Activated CD4-positive, alpha-beta T cell treated with anti-CD3 and anti-CD28 coated beads for 36 hours (primary cell): ENCODE data around the gene PCDH8. TPM values are rescaled to one million over a fixed set of nuclear protein-coding genes. Genes with fewer than 3 reads are reported as not detected.
"Not testable (repeated sequence)": the region's sequence is repeated elsewhere in the genome, so short reads cannot be mapped to it uniquely, and the experiment has no call there.

Experiments
- ATAC-seq: fragments of 200-7000 bp; cut with Tn5 transposase; one replicate; pipeline ENCODE4 v1.10.0; 2021; ENCODE audit warnings: mild to moderate bottlenecking, moderate library complexity
- CTCF ChIA-PET: fragments of 350-600 bp; sonication (Branson Sonifier 250); formaldehyde crosslinking; loops from one replicate; lab custom pipeline; 2021; ENCODE audit warnings: antibody characterized with exemption; lab: Charles Lee
- POLR2A ChIA-PET: fragments of 350-600 bp; sonication (Branson Sonifier 250); formaldehyde crosslinking; loops from one replicate; lab custom pipeline; 2021; ENCODE audit warnings: antibody characterized with exemption, inconsistent platforms; lab: Charles Lee
- DNase-seq: peaks from one replicate; pipeline ENCODE4 v3.0.0-alpha.2; 2020
- H3K27ac Mint-ChIP-seq: one replicate; pipeline ENCODE4 v1.8.0; 2021; ENCODE audit warnings: mixed read lengths
- H3K27me3 Mint-ChIP-seq: one replicate; pipeline ENCODE4 v1.8.0; 2021; ENCODE audit warnings: mixed read lengths
- H3K36me3 Mint-ChIP-seq: one replicate; pipeline ENCODE4 v1.8.0; 2021; ENCODE audit warnings: low read depth, mixed read lengths
- H3K4me1 Mint-ChIP-seq: one replicate; pipeline ENCODE4 v1.8.0; 2021; ENCODE audit warnings: mixed read lengths
- H3K4me3 Mint-ChIP-seq: one replicate; pipeline ENCODE4 v1.8.0; 2021; ENCODE audit warnings: mild to moderate bottlenecking, moderate library complexity, mixed read lengths
- H3K9me3 Mint-ChIP-seq: one replicate; pipeline ENCODE4 v1.8.0; 2021; ENCODE audit warnings: low read depth, mixed read lengths
- intact Hi-C, 2 experiments: fragments of 100-400 bp; cut with DNase I in 1 of 2; cut with micrococcal nuclease in 1 of 2; formaldehyde crosslinking; loops; one replicate each; pipeline versions ENCODE4 v1.14.2 to v1.15.1; 2022 to 2024; cut with DNase I, micrococcal nuclease
- total RNA-seq, 2 experiments: library from RNA; stranded (reverse); gene quantifications; one replicate each; pipeline ENCODE4 v1.2.3, GENCODE V29; 2021

The PCDH8 gene
- total RNA-seq, 2 experiments from 2014 or later: not detected

GRCh38 chr13:52838433-52839107, 9.9 kb downstream of the PCDH8 start:
- no peak for DNase-seq
- no peak overlapping the region for H3K27ac Mint-ChIP-seq
- no peaks in the 10 kb centered on the region for H3K4me1 Mint-ChIP-seq
- H3K9me3 Mint-ChIP-seq: no peaks in the 10 kb centered on the region
- H3K36me3 Mint-ChIP-seq: no peaks in the 10 kb centered on the region
- ChIA-PET POLR2A (no interaction called here), CTCF (no interaction called here)
- ATAC-seq: no peak
- intact Hi-C loops: no loop called here
- H3K4me3 Mint-ChIP-seq: no peak overlapping the region
- H3K27me3 Mint-ChIP-seq: peaks cover 43% of the 10 kb centered on the region

- intact Hi-C loops: no loop called here
- H3K27me3 Mint-ChIP-seq: peaks cover 40% of the 10 kb centered on the region
- no peak overlapping the region for H3K4me3 Mint-ChIP-seq
Measured at GRCh38 chr13:52837850-52838249, 10.6 kb downstream of the PCDH8 start.

GRCh38 chr13:52835071-52835839, 13.2 kb downstream of the PCDH8 start:
- ATAC-seq (no peak), DNase-seq (no peak)
- H3K4me1 Mint-ChIP-seq: no peaks in the 10 kb centered on the region
- H3K4me3 Mint-ChIP-seq: no peak overlapping the region
- no peaks in the 10 kb centered on the region for H3K36me3 Mint-ChIP-seq
- no peaks in the 10 kb centered on the region for H3K9me3 Mint-ChIP-seq
- no peak overlapping the region for H3K27ac Mint-ChIP-seq
- CTCF ChIA-PET: interaction anchor here (1.6 kb wide), 1 partner anchor 11 kb away, joined by 4 read pairs; no protein-coding TSS in a partner anchor
- POLR2A ChIA-PET: interaction anchor here (0.6 kb wide), 1 partner anchor 139 kb away, joined by 9 read pairs; no protein-coding TSS in a partner anchor
- H3K27me3 Mint-ChIP-seq: peaks cover 32% of the 10 kb centered on the region
- intact Hi-C loops: no loop called here

More at GRCh38 chr13:52837850-52838249, 10.6 kb downstream of the PCDH8 start:
- ATAC-seq (no peak), DNase-seq (no peak)
- ChIA-PET CTCF (no interaction called here), POLR2A (no interaction called here)
- Mint-ChIP-seq H3K9me3 (no peaks in the 10 kb centered on the region), H3K36me3 (no peaks in the 10 kb centered on the region), H3K27ac (no peak overlapping the region), H3K4me1 (no peaks in the 10 kb centered on the region)

- H3K27me3 Mint-ChIP-seq: peaks cover 22% of the 10 kb centered on the region
- no peak for ATAC-seq
- intact Hi-C loops: no loop called here
- no peak overlapping the region for H3K4me3 Mint-ChIP-seq
- H3K27ac Mint-ChIP-seq: no peak overlapping the region
- DNase-seq: no peak
- H3K4me1 Mint-ChIP-seq: no peaks in the 10 kb centered on the region
- no peaks in the 10 kb centered on the region for H3K36me3 Mint-ChIP-seq
- H3K9me3 Mint-ChIP-seq: no peaks in the 10 kb centered on the region
- POLR2A ChIA-PET: interaction anchor here (0.6 kb wide), 1 partner anchor 256 kb away, joined by 4 read pairs; no protein-coding TSS in a partner anchor
- CTCF ChIA-PET: interaction anchor here (0.5 to 1.2 kb wide), 2 partner anchors 11 to 181 kb away, joined by 3 read pairs; no protein-coding TSS in a partner anchor
Measured at GRCh38 chr13:52833296-52833875, 15.1 kb downstream of the PCDH8 start.

- Mint-ChIP-seq H3K27ac (no peak overlapping the region), H3K4me1 (no peaks in the 10 kb centered on the region), H3K4me3 (no peak overlapping the region), H3K27me3 (peaks cover 24% of the 10 kb centered on the region), H3K36me3 (no peaks in the 10 kb centered on the region), H3K9me3 (no peaks in the 10 kb centered on the region)
- POLR2A ChIA-PET: no interaction called here
- ATAC-seq: no peak
- DNase-seq: no peak
- intact Hi-C loops: no loop called here
- CTCF ChIA-PET: no interaction called here
Measured at GRCh38 chr13:52832313-52832712, 16.1 kb downstream of the PCDH8 start.

- Mint-ChIP-seq H3K27ac (no peak overlapping the region), H3K27me3 (peaks cover 24% of the 10 kb centered on the region), H3K4me1 (no peaks in the 10 kb centered on the region), H3K4me3 (no peak overlapping the region), H3K9me3 (no peaks in the 10 kb centered on the region), H3K36me3 (no peaks in the 10 kb centered on the region)
- DNase-seq (no peak), ATAC-seq (no peak)
- ChIA-PET POLR2A (no interaction called here), CTCF (no interaction called here)
- intact Hi-C loops: no loop called here
Measured at GRCh38 chr13:52830946-52831345, 17.5 kb downstream of the PCDH8 start.

- Mint-ChIP-seq H3K9me3 (no peaks in the 10 kb centered on the region), H3K27me3 (peaks cover 22% of the 10 kb centered on the region), H3K4me3 (no peak overlapping the region), H3K27ac (no peak overlapping the region), H3K4me1 (no peaks in the 10 kb centered on the region), H3K36me3 (no peaks in the 10 kb centered on the region)
- ChIA-PET POLR2A (no interaction called here), CTCF (no interaction called here)
- ATAC-seq (no peak), DNase-seq (no peak)
- intact Hi-C loops: no loop called here
Measured at GRCh38 chr13:52827839-52828238, 20.6 kb downstream of the PCDH8 start.

- POLR2A ChIA-PET, ATAC-seq, H3K36me3 Mint-ChIP-seq, intact Hi-C loops, H3K27ac Mint-ChIP-seq, H3K4me3 Mint-ChIP-seq, H3K27me3 Mint-ChIP-seq, H3K4me1 Mint-ChIP-seq, DNase-seq, H3K9me3 Mint-ChIP-seq, CTCF ChIA-PET: not testable (repeated sequence)
Measured at GRCh38 chr13:52817886-52818285, 30.6 kb downstream of the PCDH8 start.

GRCh38 chr13:52815330-52815729, 33.1 kb downstream of the PCDH8 start:
- Mint-ChIP-seq H3K9me3 (peaks cover 2% of the 10 kb centered on the region), H3K4me1 (no peaks in the 10 kb centered on the region), H3K36me3 (no peaks in the 10 kb centered on the region), H3K4me3 (no peak overlapping the region), H3K27ac (no peak overlapping the region), H3K27me3 (peaks cover 3% of the 10 kb centered on the region)
- DNase-seq (no peak), ATAC-seq (no peak)
- intact Hi-C loops: no loop called here
- ChIA-PET CTCF (no interaction called here), POLR2A (no interaction called here)

GRCh38 chr13:52812941-52813340, 35.5 kb downstream of the PCDH8 start:
- peaks cover 6% of the 10 kb centered on the region for H3K27me3 Mint-ChIP-seq
- H3K4me3 Mint-ChIP-seq: no peak overlapping the region
- H3K36me3 Mint-ChIP-seq: no peaks in the 10 kb centered on the region
- intact Hi-C loops: no loop called here
- POLR2A ChIA-PET: no interaction called here
- ATAC-seq (no peak), DNase-seq (no peak)
- H3K4me1 Mint-ChIP-seq: peaks cover 4% of the 10 kb centered on the region
- peaks cover 2% of the 10 kb centered on the region for H3K9me3 Mint-ChIP-seq
- CTCF ChIA-PET: no interaction called here
- H3K27ac Mint-ChIP-seq: no peak overlapping the region

- intact Hi-C loops: no loop called here
Measured at GRCh38 chr13:52811841-52812240, 36.6 kb downstream of the PCDH8 start.

More at GRCh38 chr13:52811841-52812240, 36.6 kb downstream of the PCDH8 start:
- H3K27ac Mint-ChIP-seq: no peak overlapping the region
- ChIA-PET POLR2A (no interaction called here), CTCF (no interaction called here)
- peaks cover 6% of the 10 kb centered on the region for H3K27me3 Mint-ChIP-seq
- peaks cover 2% of the 10 kb centered on the region for H3K9me3 Mint-ChIP-seq
- no peak for DNase-seq
- peaks cover 4% of the 10 kb centered on the region for H3K4me1 Mint-ChIP-seq
- no peak overlapping the region for H3K4me3 Mint-ChIP-seq
- H3K36me3 Mint-ChIP-seq: no peaks in the 10 kb centered on the region
- no peak for ATAC-seq
